NT2/D1 (cell line): ENCODE results near the gene XYLT1.

Source experiments
- DNase-seq: peaks from one replicate; pipeline ENCODE4 v3.0.0-alpha.2; 2011; ENCODE audit warnings: low read depth, low spot score
- H3K27me3 ChIP-seq: 2 replicates; pipeline ENCODE4 v1.6.0; 2011; ENCODE audit warnings: mild to moderate bottlenecking; ENCODE audit not compliant: insufficient read length, insufficient read depth
- H3K36me3 ChIP-seq: 2 replicates; pipeline ENCODE4 v1.6.1; 2011; ENCODE audit warnings: mild to moderate bottlenecking, low read length, mixed read lengths; ENCODE audit not compliant: insufficient read depth, insufficient read length
- H3K4me1 ChIP-seq: 2 replicates; pipeline ENCODE4 v1.5.1; 2011; ENCODE audit not compliant: insufficient read depth, insufficient read length
- H3K4me3 ChIP-seq: 2 replicates; pipeline ENCODE4 v1.5.1; 2011; ENCODE audit warnings: low read depth; ENCODE audit not compliant: insufficient read length
- H3K9ac ChIP-seq: 2 replicates; pipeline ENCODE4 v1.6.0; 2011; ENCODE audit warnings: low read depth; ENCODE audit not compliant: insufficient read length
- H3K9me3 ChIP-seq: 2 replicates; pipeline ENCODE4 v1.5.1; 2011; ENCODE audit warnings: mild to moderate bottlenecking, low read length; ENCODE audit not compliant: insufficient read depth
- SUZ12 ChIP-seq: IDR thresholded peaks from 2 replicates; pipeline ENCODE4 v1.6.1; 2011; ENCODE audit not compliant: insufficient read length, insufficient read depth; ENCODE audit errors: extremely low read depth
- YY1 ChIP-seq: IDR thresholded peaks from 2 replicates; pipeline ENCODE4 v1.6.1; 2011; ENCODE audit not compliant: insufficient read length, insufficient read depth
- ZNF274 ChIP-seq: IDR thresholded peaks from 2 replicates; pipeline ENCODE4 v1.6.1; 2011; ENCODE audit warnings: mild to moderate bottlenecking, low read depth, low read length

Gene XYLT1

DNA sequence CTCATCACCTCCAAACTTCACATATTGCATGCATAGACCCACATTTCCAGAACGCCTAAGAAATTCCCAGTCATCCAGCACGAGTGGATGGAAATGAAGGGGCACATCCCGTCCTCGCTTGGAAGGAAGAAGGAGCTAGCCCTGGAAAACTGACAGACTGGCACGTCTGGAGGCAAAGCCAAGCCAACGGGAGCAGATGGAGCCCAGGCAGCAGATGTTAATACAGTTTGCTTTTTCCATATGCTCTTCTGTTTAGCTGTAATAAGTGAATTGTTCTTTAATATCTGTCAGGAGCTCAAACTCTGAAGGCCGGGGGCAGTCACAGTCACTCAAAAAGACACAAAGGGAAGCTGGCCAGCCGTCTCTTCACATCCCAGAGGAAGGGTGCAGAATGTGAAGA is 187.7 kb downstream of the XYLT1 start:
- H3K36me3 ChIP-seq = no peaks in the 10 kb centered on the region
- H3K9me3 ChIP-seq = no peaks in the 10 kb centered on the region
- no peaks in the 10 kb centered on the region for H3K4me1 ChIP-seq
- no peak for DNase-seq
- TF ChIP-seq SUZ12 = no peak
- no peak for TF ChIP-seq YY1
- TF ChIP-seq ZNF274 = no peak
- no peak overlapping the region for H3K4me3 ChIP-seq
- H3K9ac ChIP-seq = no peak overlapping the region
- no peaks in the 10 kb centered on the region for H3K27me3 ChIP-seq

DNA sequence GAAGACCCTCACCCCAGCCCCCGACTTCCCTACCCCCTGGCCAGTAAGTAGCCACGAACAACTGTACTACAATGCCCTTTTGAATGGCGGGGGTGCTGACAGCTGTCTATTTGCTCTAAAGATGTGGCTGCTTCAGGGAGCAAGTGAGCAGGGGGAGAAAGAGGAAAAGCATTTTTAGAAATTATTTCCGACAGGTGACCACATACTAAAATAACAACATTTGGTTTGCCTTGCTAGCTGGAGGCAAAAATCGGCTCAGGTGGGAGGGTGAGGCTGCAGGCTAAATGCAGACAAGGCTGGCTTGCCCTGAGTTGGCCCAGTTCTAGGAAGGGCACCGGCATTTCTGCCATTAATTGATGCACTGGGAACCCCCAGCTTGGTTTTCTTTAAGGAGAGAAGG is 188.5 kb downstream of the XYLT1 start:
- Histone ChIP-seq H3K9me3 (no peaks in the 10 kb centered on the region), H3K27me3 (no peaks in the 10 kb centered on the region), H3K4me1 (no peaks in the 10 kb centered on the region), H3K4me3 (no peak overlapping the region), H3K36me3 (no peaks in the 10 kb centered on the region), H3K9ac (no peak overlapping the region)
- no peak for DNase-seq
- no peak for TF ChIP-seq SUZ12
- no peak for TF ChIP-seq YY1
- TF ChIP-seq ZNF274 = no peak

DNA sequence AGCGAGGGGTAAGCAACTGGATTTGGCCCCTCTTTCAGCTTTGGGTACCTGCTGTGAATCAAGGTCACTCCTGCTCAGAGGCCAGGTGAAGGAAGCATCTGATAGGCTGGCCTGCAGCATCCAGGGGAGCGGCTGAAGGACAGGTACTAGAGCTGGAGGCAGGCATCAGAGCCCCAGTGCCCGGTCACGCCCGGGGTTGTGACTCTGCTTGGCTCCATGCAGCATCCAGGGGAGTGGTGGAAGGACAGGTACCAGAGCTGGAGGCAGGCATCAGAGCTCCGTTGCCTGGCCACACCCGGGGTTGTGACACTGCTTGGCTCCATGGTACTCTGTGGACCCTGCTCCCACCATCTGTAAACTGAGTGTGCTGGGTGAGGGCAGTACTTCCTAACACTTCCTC is 189.7 kb downstream of the XYLT1 start:
- H3K9ac ChIP-seq = no peak overlapping the region
- no peaks in the 10 kb centered on the region for H3K9me3 ChIP-seq
- no peaks in the 10 kb centered on the region for H3K36me3 ChIP-seq
- no peaks in the 10 kb centered on the region for H3K27me3 ChIP-seq
- H3K4me3 ChIP-seq = no peak overlapping the region
- TF ChIP-seq YY1 = no peak
- TF ChIP-seq ZNF274 = no peak
- no peak for TF ChIP-seq SUZ12
- no peak for DNase-seq
- H3K4me1 ChIP-seq = no peaks in the 10 kb centered on the region

DNA sequence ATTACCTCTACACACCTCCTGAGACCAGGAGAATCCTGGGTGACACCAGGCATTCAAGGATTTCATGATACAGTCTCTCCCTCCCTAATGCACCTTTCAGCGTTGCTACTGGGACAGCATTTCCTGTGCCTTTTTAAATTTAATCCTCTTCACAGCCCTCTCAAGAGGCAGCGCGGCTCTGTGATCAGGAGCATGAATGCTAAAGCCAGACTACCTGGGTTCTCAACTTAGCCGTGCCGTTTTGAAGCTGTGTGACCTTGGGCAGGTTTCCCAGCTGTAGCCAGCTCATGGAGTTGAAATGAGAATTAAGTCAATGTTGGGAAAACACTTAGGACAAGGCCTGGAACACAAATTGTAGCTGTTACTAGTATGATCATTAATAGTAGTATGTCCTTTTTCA is 191.8 kb downstream of the XYLT1 start:
- Histone ChIP-seq H3K4me3 (no peak overlapping the region), H3K9me3 (no peaks in the 10 kb centered on the region), H3K27me3 (no peaks in the 10 kb centered on the region), H3K4me1 (no peaks in the 10 kb centered on the region), H3K36me3 (no peaks in the 10 kb centered on the region), H3K9ac (no peak overlapping the region)
- DNase-seq = no peak
- no peak for TF ChIP-seq YY1
- TF ChIP-seq SUZ12 = no peak
- TF ChIP-seq ZNF274 = no peak

DNA sequence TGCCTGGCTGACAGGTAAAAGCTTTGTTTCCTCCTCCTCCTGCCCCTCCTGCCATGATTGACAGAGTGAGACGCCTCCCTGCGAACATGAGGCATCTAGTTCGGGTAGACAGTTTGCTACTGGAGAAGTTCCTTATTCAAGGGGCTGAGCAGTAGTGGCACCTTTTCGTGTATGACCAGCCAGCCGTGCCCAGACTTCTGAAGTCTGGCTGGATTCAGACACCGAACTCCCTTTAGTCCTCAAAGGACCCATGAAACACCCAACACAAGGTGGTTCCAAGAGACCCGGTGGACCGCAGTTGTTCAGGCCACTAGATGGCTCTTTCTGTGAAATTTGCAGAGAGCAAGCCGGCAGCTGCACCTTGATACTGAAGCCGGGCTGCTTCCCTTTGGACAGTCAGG is 192.8 kb downstream of the XYLT1 start:
- Histone ChIP-seq H3K9ac (no peak overlapping the region), H3K9me3 (no peaks in the 10 kb centered on the region), H3K27me3 (no peaks in the 10 kb centered on the region), H3K4me1 (peaks cover 2% of the 10 kb centered on the region), H3K4me3 (no peak overlapping the region), H3K36me3 (no peaks in the 10 kb centered on the region)
- TF ChIP-seq SUZ12 (no peak), YY1 (no peak), ZNF274 (no peak)
- no peak for DNase-seq

DNA sequence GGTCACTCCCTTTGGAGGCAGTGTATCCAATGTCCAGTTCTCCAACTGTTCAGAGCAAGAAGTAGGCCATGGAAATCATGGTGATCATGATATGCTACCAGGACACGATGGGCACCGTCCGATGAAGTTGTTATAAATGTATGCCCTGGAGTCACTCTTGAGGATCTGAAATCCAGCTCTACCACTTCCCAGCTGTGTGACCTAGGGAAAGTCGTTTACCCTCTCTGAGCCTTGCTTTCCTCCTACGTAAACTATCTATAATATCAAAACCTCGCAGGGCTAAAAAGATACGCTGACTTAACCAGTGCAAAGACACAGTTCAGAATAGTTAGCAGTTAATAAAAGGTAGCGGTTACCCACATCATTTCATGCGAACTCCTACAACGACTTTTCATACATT is 194.2 kb downstream of the XYLT1 start:
- Histone ChIP-seq H3K4me1 (peaks cover 2% of the 10 kb centered on the region), H3K27me3 (no peaks in the 10 kb centered on the region), H3K4me3 (no peak overlapping the region), H3K9ac (no peak overlapping the region), H3K9me3 (no peaks in the 10 kb centered on the region), H3K36me3 (no peaks in the 10 kb centered on the region)
- no peak for TF ChIP-seq YY1
- TF ChIP-seq ZNF274 = no peak
- no peak for TF ChIP-seq SUZ12
- DNase-seq = no peak

DNA sequence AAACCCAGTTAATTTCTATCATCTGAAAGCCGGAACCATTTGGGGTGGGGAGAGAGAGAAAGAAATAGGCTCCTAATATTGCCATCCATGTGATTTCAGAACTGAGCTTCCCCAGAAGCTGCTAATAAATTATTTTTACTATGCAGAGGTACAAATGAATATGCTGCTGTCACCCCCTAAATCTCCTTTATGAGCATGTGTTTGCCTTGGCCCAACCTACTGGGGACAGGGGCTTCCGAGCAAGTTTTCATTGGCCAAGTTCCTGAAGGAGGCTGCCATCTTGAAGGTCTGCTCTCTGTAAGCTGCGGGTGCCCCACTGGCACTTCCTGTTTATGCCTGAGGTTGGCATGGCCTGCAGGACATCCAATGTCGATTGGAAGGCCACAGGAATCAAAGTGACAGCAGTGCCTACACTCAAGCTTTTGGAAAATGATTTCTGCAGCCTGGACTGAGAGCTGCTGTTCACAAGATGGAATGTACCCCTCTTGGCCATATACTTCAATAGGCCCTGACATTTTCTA is 194.7 kb downstream of the XYLT1 start:
- no peak for DNase-seq
- peaks cover 2% of the 10 kb centered on the region for H3K4me1 ChIP-seq
- H3K9ac ChIP-seq = no peak overlapping the region
- H3K9me3 ChIP-seq = no peaks in the 10 kb centered on the region
- H3K36me3 ChIP-seq = no peaks in the 10 kb centered on the region
- TF ChIP-seq YY1 (no peak), ZNF274 (no peak), SUZ12 (no peak)
- no peak overlapping the region for H3K4me3 ChIP-seq
- H3K27me3 ChIP-seq = no peaks in the 10 kb centered on the region

DNA sequence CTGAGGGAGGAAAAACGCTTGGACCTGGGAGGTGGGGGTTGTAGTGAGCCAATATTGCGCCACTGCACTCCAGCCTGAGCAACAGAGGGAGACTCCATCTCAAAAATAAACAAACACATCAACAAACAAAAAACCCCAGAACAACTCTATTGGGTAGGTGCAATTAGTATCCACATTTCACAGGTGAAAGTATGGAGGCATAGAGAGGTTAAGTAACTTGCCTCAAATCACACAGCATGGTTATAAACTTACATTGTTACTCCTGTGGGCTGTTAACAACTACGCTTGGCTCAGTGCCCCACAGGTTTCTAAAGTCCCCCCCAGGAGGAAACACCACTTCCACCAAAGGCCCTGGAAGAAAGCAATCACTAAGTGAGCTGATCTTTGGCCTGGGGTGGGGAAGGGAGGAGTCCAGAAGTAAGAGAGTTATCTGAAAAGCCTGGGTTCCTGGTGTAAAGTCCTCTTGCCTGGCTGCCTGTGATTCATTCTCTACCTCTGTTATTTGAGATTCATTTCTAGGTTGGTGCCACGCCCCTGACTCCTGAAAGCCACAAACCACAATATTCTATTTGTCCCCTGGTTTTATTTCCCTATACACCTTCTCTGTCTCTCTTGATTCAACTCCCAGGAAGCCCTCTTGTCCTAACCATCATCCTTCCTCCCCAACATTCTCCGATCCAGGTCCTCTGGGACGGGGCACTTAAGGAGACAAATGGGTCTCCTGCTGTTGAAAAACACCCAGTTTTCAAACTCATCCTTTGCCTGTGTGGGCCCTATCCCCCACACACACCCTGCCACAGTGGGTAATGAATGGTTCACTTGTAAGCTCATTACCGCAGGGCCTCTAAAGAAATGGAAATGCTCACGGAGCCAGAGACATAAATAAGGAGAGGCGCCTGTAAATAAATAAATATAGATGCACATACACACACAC is 195.4 kb downstream of the XYLT1 start:
- H3K9ac ChIP-seq = no peak overlapping the region
- no peak for DNase-seq

More for the DNA sequence above, 195.4 kb downstream of the XYLT1 start:
- Histone ChIP-seq H3K4me3 (no peak overlapping the region), H3K36me3 (no peaks in the 10 kb centered on the region), H3K27me3 (no peaks in the 10 kb centered on the region), H3K4me1 (peaks cover 5% of the 10 kb centered on the region), H3K9me3 (no peaks in the 10 kb centered on the region)
- no peak for TF ChIP-seq ZNF274
- no peak for TF ChIP-seq YY1
- TF ChIP-seq SUZ12 = no peak
